Lung (tissue), 12 donors: ENCODE measurements around the gene ECM1. TPM values are rescaled to one million over a fixed set of nuclear protein-coding genes. Genes with fewer than 3 reads are reported as not detected.

ENCODE experiments used
- ATAC-seq: fragments of 200-7000 bp; cut with Tn5 transposase; one replicate; pipeline ENCODE4 v1.9.1; 2020; ENCODE audit warnings: moderate number of reproducible peaks; ENCODE audit not compliant: insufficient read depth, low FRiP score
- DNase-seq, 3 donors: peaks; one replicate each; pipeline ENCODE4 v3.0.0-alpha.2; 2013 to 2017
- H3K27ac ChIP-seq, 2 donors: one replicate each; pipeline ENCODE4 v1.5.1; 2013; ENCODE audit warnings: mild to moderate bottlenecking in 2 of 2, moderate library complexity in 2 of 2, control low read depth in 1 of 2, inconsistent platforms in 1 of 2, low read depth in 1 of 2, low read length in 1 of 2
- H3K27me3 ChIP-seq, 3 donors: one replicate each; pipeline ENCODE4 v1.5.1; 2013; ENCODE audit warnings: low read length in 2 of 3; ENCODE audit not compliant: control insufficient read depth in 3 of 3, insufficient read depth in 3 of 3
- H3K36me3 ChIP-seq, 4 donors: one replicate each; pipeline ENCODE4 v1.5.1; 2013; ENCODE audit warnings: low read length in 4 of 4, mild to moderate bottlenecking in 1 of 4, moderate library complexity in 1 of 4; ENCODE audit not compliant: control insufficient read depth in 4 of 4, insufficient read depth in 4 of 4
- H3K4me1 ChIP-seq, 5 donors: one replicate each; pipeline ENCODE4 v1.5.1; 2013; ENCODE audit warnings: low read length in 5 of 5, mild to moderate bottlenecking in 2 of 5, moderate library complexity in 1 of 5; ENCODE audit not compliant: control insufficient read depth in 5 of 5, insufficient read depth in 5 of 5
- H3K4me3 ChIP-seq: one replicate; pipeline ENCODE4 v1.5.1; 2013; ENCODE audit warnings: mild to moderate bottlenecking, control low read depth, moderate library complexity
- H3K9ac ChIP-seq, 2 donors: one replicate each; pipeline ENCODE4 v1.5.1; 2013; ENCODE audit warnings: low read length in 2 of 2, control low read depth in 1 of 2; ENCODE audit not compliant: insufficient read depth in 1 of 2
- H3K9me3 ChIP-seq, 4 donors: one replicate each; pipeline ENCODE4 v1.5.1; 2013; ENCODE audit warnings: low read length in 3 of 4, mild to moderate bottlenecking in 1 of 4, moderate library complexity in 1 of 4; ENCODE audit not compliant: control insufficient read depth in 4 of 4, insufficient read depth in 3 of 4
- CTCF ChIP-seq: IDR thresholded peaks from 2 replicates; pipeline ENCODE4 v1.5.1; 2012; ENCODE audit warnings: mild to moderate bottlenecking; ENCODE audit errors: control extremely low read depth, extremely low read depth
- WGBS, 2 donors: extraction: QIAGEN DNeasy Blood & Tissue Kit; methylation state at CpG; one replicate each; pipeline ENCODE4 v1.1.7; 2013; 5-methylcytosine and 5-hydroxymethylcytosine counted together
- polyA plus RNA-seq, 2 donors: library from polyadenylated mRNA; stranded (reverse); fragments of 200-250 nt; gene quantifications; one replicate each; pipeline ENCODE4 v1.2.1, GENCODE V29; 2013
- total RNA-seq, 2 donors: library from RNA; depleted of rRNA in 1 of 2; stranded (reverse); fragments of >200 nt in 1 of 2; gene quantifications; one replicate each; pipeline ENCODE4 v1.2.1, GENCODE V29; 2014 to 2021
- donor health status: control.
- donor health status: control.
- donor health status: Bipolar disorder and iron deficiency.
- donor health status: healthy.
- donor health status: DM: yes; HTN: yes; CAD: no.

ECM1 gene
- total and polyA plus RNA-seq, 4 donors, result 1.2 to 20.0 (median 10.7) TPM

- Histone ChIP-seq H3K9me3 (no peaks in the 10 kb centered on the region), H3K36me3 (no peaks in the 10 kb centered on the region), H3K27ac (no peak overlapping the region), H3K9ac (no peak overlapping the region), H3K27me3 (no peaks in the 10 kb centered on the region), H3K4me3 (no peak overlapping the region), H3K4me1 (peaks cover 0 to 8% (median 4%) of the 10 kb centered on the region in 5 donors)
- DNase-seq (no peak), ATAC-seq (no peak)
- no peak for TF ChIP-seq CTCF
- 95 to 100% methylated on average over 1 of the region's 1 CpG for WGBS, 2 donors
Measured at GRCh38 chr1:150528196-150528595, 20.3 kb downstream of the ECM1 start.

- Histone ChIP-seq H3K4me1 (peaks cover 0 to 8% (median 4%) of the 10 kb centered on the region in 5 donors), H3K4me3 (no peak overlapping the region), H3K27ac (no peak overlapping the region), H3K36me3 (no peaks in the 10 kb centered on the region), H3K9me3 (no peaks in the 10 kb centered on the region), H3K27me3 (no peaks in the 10 kb centered on the region), H3K9ac (peak overlapping the region in 1 of 2 donors; percentile 0)
- WGBS, 2 donors, result 33 to 65% methylated on average over 4 of the region's 4 CpGs
- no peak for TF ChIP-seq CTCF
- DNase-seq (peak; percentile 60 to 89 (median 82)), ATAC-seq (no peak)
Measured at GRCh38 chr1:150529017-150529416, 21.1 kb downstream of the ECM1 start.

- 96 to 97% methylated on average over 14 of the region's 14 CpGs for WGBS, 2 donors
- DNase-seq, result no peak
- no peak for TF ChIP-seq CTCF
- H3K36me3 ChIP-seq, result no peaks in the 10 kb centered on the region
- H3K4me1 ChIP-seq, result peaks cover 0 to 8% (median 4%) of the 10 kb centered on the region in 5 donors
- no peaks in the 10 kb centered on the region for H3K9me3 ChIP-seq
- no peak overlapping the region for H3K27ac ChIP-seq
- H3K4me3 ChIP-seq, result no peak overlapping the region
- no peak overlapping the region for H3K9ac ChIP-seq
- ATAC-seq, result no peak
- no peaks in the 10 kb centered on the region for H3K27me3 ChIP-seq
Measured at GRCh38 chr1:150530491-150531159, 22.7 kb downstream of the ECM1 start.

GRCh38 chr1:150532860-150533259 is 25.0 kb downstream of the ECM1 start:
- ATAC-seq, result no peak
- no peaks in the 10 kb centered on the region for H3K27me3 ChIP-seq
- 47 to 67% methylated on average over 5 of the region's 5 CpGs for whole genome bisulfite sequencing, 2 donors
- H3K9me3 ChIP-seq, result no peaks in the 10 kb centered on the region
- no peak overlapping the region for H3K9ac ChIP-seq
- H3K4me1 ChIP-seq, result peaks cover 0 to 8% (median 4%) of the 10 kb centered on the region in 5 donors
- DNase-seq, result no peak
- no peak overlapping the region for H3K4me3 ChIP-seq
- peak overlapping the region in 1 of 2 donors; percentile 4 for H3K27ac ChIP-seq
- no peaks in the 10 kb centered on the region for H3K36me3 ChIP-seq
- TF ChIP-seq CTCF, result no peak
